ENCODE data around the gene NRG2.

DNA sequence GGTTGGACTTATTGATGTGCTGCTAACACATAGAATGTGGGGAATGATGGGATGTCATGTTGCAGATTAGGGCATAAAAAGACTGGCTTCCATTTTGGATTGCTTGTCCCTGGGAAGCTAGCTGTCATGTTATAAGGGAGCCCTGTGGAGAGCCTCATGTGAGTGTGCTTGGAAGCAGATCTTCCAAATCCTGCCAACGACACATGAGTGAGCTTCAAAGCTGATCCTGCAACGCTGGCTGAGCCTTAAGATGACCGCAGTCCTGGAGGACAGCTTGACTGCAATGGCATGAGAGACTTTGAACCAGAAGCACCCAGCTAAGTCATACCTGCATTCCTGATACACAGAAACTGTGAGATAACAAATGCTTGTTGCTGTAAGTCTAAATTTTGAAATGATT is 63.6 kb downstream of the NRG2 start:
- TF ChIP-seq, protein P1, sequence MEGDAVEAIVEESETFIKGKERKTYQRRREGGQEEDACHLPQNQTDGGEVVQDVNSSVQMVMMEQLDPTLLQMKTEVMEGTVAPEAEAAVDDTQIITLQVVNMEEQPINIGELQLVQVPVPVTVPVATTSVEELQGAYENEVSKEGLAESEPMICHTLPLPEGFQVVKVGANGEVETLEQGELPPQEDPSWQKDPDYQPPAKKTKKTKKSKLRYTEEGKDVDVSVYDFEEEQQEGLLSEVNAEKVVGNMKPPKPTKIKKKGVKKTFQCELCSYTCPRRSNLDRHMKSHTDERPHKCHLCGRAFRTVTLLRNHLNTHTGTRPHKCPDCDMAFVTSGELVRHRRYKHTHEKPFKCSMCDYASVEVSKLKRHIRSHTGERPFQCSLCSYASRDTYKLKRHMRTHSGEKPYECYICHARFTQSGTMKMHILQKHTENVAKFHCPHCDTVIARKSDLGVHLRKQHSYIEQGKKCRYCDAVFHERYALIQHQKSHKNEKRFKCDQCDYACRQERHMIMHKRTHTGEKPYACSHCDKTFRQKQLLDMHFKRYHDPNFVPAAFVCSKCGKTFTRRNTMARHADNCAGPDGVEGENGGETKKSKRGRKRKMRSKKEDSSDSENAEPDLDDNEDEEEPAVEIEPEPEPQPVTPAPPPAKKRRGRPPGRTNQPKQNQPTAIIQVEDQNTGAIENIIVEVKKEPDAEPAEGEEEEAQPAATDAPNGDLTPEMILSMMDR (IDR thresholded peaks at IDR 0.05), result no peak
- TF ChIP-seq POLR2A (IDR thresholded peaks at IDR 0.05), result no peak

All from body of pancreas (tissue), 4 donors.